Activated naive CD8-positive, alpha-beta T cell treated with anti-CD3 and anti-CD28 coated beads, Interleukin-2, amount 10 ng/mL, durations not matched to agents 7 days and 5 days (primary cell): Measurements from ENCODE around the gene DEFB131A. TPM values are rescaled to one million over a fixed set of nuclear protein-coding genes. Genes with fewer than 3 reads are reported as not detected.

ENCODE experiments used
- total RNA-seq, 2 experiments: library from RNA; stranded (reverse); gene quantifications; one replicate each; pipeline ENCODE4 v1.2.3, GENCODE V29; 2021

Gene DEFB131A
- total RNA-seq, 2 experiments from 2014 or later, result not detected

Other genes starting within 250 kb of the DEFB131A start
- not detected for gene USP17L10, start 233.8 kb upstream of the DEFB131A start, total RNA-seq
- not detected for gene USP17L11, start 229.0 kb upstream of the DEFB131A start, total RNA-seq
- gene USP17L12, start 224.3 kb upstream of the DEFB131A start, total RNA-seq, result not detected
- not detected for gene USP17L13, start 219.5 kb upstream of the DEFB131A start, total RNA-seq
- not detected for gene USP17L15, start 210.0 kb upstream of the DEFB131A start, total RNA-seq
- not detected for gene USP17L17, start 200.5 kb upstream of the DEFB131A start, total RNA-seq
- gene USP17L18, start 195.8 kb upstream of the DEFB131A start, total RNA-seq, result not detected
- not detected for gene USP17L19, start 191.0 kb upstream of the DEFB131A start, total RNA-seq
- gene USP17L20, start 186.3 kb upstream of the DEFB131A start, total RNA-seq, result not detected
- gene USP17L21, start 181.5 kb upstream of the DEFB131A start, total RNA-seq, result not detected
- not detected for gene USP17L22, start 176.8 kb upstream of the DEFB131A start, total RNA-seq
- not detected for gene USP17L24, start 119.2 kb upstream of the DEFB131A start, total RNA-seq
- gene USP17L25, start 114.5 kb upstream of the DEFB131A start, total RNA-seq, result not detected
- not detected for gene USP17L26, start 109.8 kb upstream of the DEFB131A start, total RNA-seq
- not detected for gene USP17L5, start 105.0 kb upstream of the DEFB131A start, total RNA-seq
- gene USP17L27, start 100.3 kb upstream of the DEFB131A start, total RNA-seq, result not detected
- not detected for gene USP17L28, start 95.5 kb upstream of the DEFB131A start, total RNA-seq
- not detected for gene USP17L29, start 90.8 kb upstream of the DEFB131A start, total RNA-seq
- gene USP17L30, start 81.3 kb upstream of the DEFB131A start, total RNA-seq, result not detected